Measurements from ENCODE around the gene FAM216A.
A peak's percentile ranks its signal among the peaks of the same experiment; 100 is the strongest.

DNA sequence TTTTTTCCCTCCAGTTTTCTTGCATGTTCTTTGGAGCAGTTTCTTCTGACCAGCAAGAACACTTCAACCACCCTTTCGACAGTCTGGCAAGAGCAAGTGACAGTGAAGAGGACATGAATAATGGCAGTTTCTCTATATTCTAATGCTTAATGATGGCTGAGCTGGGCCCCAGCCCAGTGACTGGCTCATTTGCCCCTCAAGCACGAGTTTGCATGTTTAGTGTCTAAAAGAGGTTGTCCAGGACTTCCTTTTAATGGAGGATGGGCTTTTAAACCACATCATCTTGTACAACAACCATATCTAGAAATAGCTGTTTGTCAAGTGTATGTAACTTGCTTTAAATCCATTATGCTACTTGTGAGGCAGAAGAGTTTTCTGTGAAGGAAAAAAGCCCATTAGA, 61.9 kb downstream of the FAM216A start:
- TF ChIP-seq POLR2AphosphoS5 (IDR thresholded peaks at IDR 0.05) (peak in 2 of 4 donors; percentile 10 to 14), POLR2A (IDR thresholded peaks at IDR 0.05) (no peak)

All from sigmoid colon (tissue), 4 donors.